GM21423 (cell line): ENCODE measurements around the gene DCLRE1B.

ENCODE experiments used
- ATAC-seq: cut with Tn5 transposase; IDR thresholded peaks from one replicate; pipeline ENCODE4 v1.9.1; 2021; ENCODE audit warnings: mild to moderate bottlenecking, moderate library complexity; ENCODE audit not compliant: unreplicated experiment

Gene DCLRE1B

GRCh38 chr1:113886417-113887401, 18.4 kb upstream of the DCLRE1B start:
- no peak for ATAC-seq

- ATAC-seq, result no peak
These were observed 17.5 kb upstream of the DCLRE1B start, which contains the start of gene BCL2L15 for GRCh38 chr1:113887402-113888175. Gene BCL2L15, minus strand, starts transcription at chr1:113887581. Its CDS starts 206 bp downstream, at chr1:113887375.

DNA sequence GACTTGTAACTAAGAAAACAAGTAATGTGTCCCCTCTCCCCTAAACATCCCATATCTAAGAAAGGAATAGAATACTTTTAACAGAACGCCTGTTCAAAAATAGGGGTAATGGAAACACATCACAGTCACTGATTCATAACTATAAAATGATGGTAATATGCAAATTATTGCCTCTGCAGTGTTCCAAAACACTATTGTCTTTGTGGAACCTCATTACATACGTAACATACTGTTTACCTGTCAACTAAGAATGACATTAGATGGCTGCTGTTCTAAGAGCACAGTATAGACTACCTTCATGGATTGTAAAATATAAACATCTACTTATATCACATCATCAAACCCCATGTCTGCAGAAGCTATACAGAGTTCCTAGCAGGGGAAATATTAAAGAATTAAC, 14.3 kb upstream of the DCLRE1B start:
- ATAC-seq, result no peak

DNA sequence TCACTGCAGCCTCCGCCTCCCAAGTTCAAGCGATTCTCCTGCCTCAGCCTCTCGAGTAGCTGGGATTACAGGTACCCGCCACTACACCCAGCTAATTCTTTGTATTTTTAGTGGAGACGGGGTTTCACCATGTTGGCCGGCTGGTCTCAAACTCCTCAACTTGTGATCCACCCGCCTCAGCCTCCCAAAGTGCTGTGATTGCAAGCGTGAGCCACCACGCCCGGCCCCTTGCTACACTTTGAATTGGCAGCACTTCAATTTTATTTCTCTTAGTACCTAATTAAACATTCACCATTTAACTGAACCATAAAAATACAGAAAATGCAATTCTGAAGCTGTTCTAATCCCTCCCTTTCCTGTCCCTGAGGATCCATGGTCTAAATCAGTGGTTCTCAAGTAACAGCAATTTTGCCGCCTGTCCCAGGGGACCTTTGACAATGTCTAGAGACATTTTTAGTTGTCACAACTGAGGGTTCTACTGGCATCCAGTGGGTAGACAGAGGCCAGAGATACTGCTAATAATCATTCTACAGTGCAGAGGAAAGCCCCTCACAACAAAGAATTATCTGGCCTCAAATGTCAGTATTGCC, 13.4 kb upstream of the DCLRE1B start:
- no peak for ATAC-seq

DNA sequence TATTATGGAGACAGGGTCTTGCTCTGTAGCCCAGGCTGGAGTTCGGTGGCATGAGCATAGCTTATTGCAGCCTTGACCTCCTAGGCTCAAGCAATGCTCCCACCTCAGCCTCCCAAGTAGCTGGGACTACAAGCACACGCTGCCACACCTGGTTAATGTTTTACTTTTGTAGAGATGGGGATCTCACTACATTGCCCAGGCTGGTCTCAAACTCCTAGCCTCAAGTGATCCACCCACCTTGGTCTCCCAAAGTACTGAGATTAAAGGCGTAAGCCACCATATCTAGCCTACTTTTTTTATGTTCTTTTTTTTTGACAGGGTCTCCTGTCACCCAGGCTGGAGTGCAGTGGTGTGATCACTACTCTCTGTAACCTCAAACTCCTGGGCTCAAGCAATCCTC, 11.9 kb upstream of the DCLRE1B start:
- no peak for ATAC-seq

DNA sequence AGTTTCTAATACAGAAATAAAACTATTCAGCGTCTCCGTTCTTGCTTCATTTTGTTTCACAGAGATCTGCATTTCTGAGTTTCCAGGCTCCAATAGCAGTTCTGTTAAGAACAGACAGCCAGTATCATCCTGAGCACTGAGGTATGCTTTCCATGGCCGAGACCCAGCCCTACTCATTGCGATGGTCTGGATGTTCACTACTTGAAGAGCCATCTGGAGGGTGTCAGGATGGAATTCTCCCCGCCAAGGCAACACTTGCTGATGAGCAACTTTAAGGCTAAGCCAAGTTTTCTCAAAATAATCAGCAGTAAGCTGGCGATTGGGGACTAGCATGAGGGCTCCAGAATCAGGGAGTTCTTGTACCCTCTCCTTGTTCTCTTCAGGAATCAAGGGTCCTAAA, 10.0 kb upstream of the DCLRE1B start:
- ATAC-seq, result no peak

DNA sequence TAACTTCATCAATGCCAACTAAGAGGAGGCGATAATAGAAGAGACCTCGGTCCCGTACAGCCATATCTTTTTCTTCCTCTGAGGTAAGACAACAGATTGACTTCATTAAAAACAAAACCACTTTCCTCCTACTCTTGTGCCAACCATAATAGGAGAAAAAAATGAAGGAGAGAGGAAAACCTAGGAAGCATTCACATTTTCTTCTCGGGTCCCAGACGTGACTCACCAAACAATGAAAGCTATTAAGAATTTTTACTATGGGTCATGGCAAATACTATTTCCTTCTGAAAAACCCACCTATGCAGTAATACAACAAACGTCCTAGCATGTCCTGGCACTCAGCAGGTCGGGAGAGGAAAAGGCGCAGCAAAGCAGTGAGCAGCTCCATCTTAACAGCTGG, 9.2 kb upstream of the DCLRE1B start:
- ATAC-seq, result no peak

GRCh38 chr1:113898241-113898814, 6.8 kb upstream of the DCLRE1B start:
- ATAC-seq, result no peak

GRCh38 chr1:113899111-113899510, 6.0 kb upstream of the DCLRE1B start:
- no peak for ATAC-seq

- no peak for ATAC-seq
These were observed 3.9 kb upstream of the DCLRE1B start for GRCh38 chr1:113901191-113901590.

DNA sequence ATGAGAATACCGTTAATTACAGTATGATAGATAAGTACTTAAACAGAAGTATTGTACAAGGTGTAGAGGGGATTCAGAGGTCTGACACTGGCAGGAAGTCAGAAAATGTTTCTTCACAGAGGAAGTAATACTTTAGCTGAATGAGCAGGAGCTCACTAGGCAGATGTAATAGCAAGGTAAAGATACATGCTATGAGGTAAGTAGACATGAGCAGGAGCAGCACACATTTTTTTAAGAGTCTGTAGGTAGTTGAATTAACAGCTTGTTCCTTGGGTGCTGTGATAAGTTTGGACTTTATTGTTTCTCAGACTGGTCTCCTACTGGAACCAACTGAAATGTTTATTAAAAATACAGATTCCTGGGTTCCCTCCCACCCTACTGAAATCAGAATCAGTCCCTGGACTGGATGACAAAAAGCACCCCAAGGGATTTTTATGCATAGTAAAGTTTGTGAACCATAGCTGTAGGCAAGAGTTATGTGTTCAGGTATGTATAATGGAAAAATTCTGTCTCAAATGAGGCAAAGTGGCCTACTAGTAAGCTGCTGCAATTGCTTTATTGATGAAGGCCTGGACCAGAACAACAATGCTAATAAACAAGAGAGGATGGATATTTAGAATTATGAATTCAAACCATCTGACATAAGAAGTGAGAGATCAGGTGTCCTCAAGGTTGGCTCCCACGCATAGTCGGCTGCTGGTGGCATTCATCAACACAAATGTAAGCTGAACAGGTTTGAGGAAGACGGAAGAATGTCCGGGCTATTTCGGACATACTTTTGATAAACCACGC, 1.4 kb upstream of the DCLRE1B start:
- no peak for ATAC-seq

GRCh38 chr1:113904293-113904673, 843 bp upstream of the DCLRE1B start:
- peak; percentile 26 for ATAC-seq

DNA sequence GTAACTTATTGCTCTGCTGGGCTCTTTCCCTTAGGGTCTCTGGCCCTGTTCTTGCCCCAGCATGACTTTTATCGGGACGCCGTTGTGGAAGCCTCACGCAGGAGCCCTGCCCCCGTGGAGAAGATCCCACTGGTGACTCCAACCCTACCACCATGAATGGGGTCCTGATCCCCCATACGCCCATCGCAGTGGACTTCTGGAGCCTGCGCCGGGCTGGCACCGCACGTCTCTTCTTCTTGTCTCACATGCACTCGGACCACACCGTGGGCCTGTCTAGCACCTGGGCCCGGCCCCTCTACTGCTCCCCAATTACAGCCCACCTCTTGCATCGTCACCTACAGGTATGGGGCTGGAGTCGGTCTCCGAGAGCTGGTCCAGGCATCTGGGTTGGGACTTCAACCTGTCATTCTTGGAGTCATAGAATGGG, 322 bp downstream of the DCLRE1B start:
- peak; percentile 0 for ATAC-seq

- ATAC-seq, result no peak
These were observed 7.6 kb downstream of the DCLRE1B start for GRCh38 chr1:113912594-113913311.

DNA sequence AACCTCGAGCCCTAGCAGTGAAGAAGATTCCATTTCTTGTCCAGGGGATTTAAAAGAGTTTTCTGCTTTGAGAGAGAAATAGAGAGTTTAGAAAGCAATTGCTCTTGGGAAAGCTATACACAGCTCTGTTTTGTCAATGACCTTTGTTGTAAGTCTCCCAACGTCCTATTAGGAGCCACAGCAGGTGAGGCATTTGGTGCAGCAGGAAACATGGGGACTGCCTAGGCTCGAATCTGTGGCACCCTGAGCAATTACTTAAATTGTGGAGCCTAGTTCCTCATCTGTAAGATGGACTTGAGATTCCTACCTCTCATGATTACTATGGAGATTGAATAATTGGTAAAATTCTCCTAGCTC, 8.2 kb downstream of the DCLRE1B start:
- no peak for ATAC-seq

DNA sequence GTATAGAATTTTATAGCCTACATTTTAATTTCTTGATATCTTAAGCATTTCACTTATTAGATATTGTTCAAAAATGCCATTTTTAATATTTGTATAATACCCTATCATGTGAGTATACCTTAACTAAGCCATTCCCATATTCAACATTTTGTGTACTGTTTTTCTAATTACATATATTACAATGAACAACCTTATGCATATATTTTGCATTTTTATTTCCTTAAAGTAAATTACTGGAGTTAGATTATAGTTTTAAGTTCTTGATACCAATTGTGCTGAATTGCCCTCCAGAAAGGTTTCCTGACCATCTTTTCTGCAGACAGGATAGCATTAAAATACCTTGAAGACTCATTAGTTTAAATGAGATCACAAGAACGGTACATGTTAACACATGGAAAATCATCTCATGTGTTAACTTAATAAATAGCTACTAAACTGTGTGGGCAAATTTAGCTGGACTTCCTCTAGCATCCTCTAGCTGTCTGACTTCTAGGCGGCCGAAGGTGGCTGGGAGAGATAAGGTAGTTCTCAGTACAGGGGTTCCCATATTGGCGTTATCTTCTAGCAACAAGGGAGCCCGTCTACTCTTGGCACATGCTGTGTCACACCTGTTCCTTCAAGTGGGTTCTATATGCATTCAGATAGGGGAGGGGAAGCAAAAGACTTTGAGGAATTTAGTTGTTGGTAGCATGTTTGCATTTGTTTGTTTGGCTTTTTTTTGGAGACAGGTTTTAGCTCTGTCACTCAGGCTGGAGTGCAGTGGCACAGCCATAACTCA, 8.9 kb downstream of the DCLRE1B start:
- ATAC-seq, result no peak

- no peak for ATAC-seq
These were observed 11.8 kb downstream of the DCLRE1B start for GRCh38 chr1:113916974-113917373.

DNA sequence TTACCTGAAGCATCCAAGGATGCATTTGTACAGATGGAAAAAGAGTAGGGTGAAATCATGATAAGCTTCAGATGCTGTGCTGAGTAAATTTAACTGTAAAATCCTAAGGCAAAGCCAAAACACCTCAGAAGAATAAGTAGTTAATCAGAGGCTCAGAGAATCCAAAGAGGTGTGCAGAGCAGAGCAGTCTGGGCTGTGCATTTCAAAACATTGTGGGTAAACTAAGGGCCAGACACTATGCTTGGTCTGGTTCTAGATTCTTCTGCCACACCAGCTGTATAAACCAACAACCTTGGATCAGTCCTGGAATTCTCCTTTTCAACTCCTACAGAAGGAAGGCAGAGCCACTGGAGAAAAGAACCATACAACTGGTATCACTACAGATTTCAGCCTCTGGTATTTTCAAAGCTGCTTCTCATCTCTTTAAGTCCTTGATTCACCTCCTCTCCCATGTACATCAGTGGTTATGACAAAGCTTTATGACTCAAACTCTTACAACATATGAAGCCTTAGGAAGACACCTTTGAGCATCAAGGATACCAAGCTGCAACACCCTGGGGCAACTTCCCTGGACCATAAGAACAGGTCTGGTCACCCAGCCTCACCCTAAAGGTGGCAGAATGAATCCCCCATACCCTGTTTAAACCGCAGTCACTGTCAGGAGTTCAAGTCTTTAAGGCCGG, 12.4 kb downstream of the DCLRE1B start:
- ATAC-seq, result no peak
